Duodenal mucosa (tissue), 2 donors: ENCODE measurements around the gene SRXN1.
A peak's percentile ranks its signal among the peaks of the same experiment; 100 is the strongest.
"Not testable (repeated sequence)": the region's sequence is repeated elsewhere in the genome, so short reads cannot be mapped to it uniquely, and the experiment has no call there.

Experiments used
- H3K27ac ChIP-seq: one replicate; pipeline ENCODE4 v1.7.0; 2013; ENCODE audit warnings: low read depth, low read length
- H3K27me3 ChIP-seq, 2 donors: one replicate each; pipeline ENCODE4 v1.7.0; 2013; ENCODE audit warnings: low read length in 2 of 2, control low read depth in 1 of 2; ENCODE audit not compliant: insufficient read depth in 2 of 2, control insufficient read depth in 1 of 2
- H3K36me3 ChIP-seq, 2 donors: one replicate each; pipeline ENCODE4 v1.7.0; 2013; ENCODE audit warnings: low read length in 2 of 2, control low read depth in 1 of 2; ENCODE audit not compliant: insufficient read depth in 2 of 2, control insufficient read depth in 1 of 2
- H3K4me1 ChIP-seq, 2 donors: one replicate each; pipeline ENCODE4 v1.7.0; 2013; ENCODE audit warnings: low read length in 2 of 2, control low read depth in 1 of 2; ENCODE audit not compliant: insufficient read depth in 2 of 2, control insufficient read depth in 1 of 2
- H3K4me3 ChIP-seq, 2 donors: one replicate each; pipeline ENCODE4 v1.7.0; 2013; ENCODE audit warnings: low read length in 2 of 2, low read depth in 1 of 2
- H3K9ac ChIP-seq, 2 donors: one replicate each; pipeline ENCODE4 v1.7.0; 2013; ENCODE audit warnings: low read length in 2 of 2, low read depth in 1 of 2
- H3K9me3 ChIP-seq, 2 donors: one replicate each; pipeline ENCODE4 v1.7.0; 2013; ENCODE audit warnings: low read length in 2 of 2, control low read depth in 1 of 2; ENCODE audit not compliant: control insufficient read depth in 1 of 2

SRXN1 gene

DNA sequence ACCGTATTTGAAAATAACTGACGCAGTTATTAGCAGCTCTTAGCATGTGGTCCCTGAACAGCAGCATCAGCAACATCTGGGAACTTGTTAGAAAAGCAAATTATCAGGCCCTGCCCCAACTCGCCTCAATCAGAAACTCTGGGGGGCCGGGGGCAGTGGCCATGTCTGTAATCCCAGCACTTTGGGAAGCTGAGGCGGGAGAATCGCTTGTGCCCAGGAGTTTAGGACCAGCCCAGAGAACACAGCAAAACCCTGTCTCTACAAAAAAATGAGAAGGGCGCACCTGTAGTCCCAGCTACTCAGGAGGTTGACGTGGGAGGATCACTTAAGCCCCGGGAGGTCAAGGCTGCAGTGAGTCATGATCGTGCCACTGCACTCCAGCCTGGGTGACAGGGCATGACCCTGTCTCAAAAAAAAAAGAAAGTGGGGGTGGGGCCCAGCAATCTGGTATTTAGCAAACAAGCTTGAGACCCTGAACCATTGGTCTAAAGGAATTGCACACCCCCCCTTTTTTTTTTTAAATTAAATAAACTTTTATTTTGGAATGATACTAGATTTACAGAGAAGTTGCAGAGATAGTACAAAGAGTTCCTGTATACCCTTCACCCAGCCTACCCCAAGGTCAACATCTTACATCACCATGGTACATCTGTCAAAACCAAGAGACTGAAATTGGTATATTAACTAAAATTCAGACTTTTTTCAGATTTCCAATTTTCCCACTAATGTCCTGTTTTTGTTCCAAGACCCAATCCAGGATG lies 6.7 kb downstream of the SRXN1 start:
- peaks cover 14 to 40% of the 10 kb centered on the region in 2 donors for H3K36me3 ChIP-seq
- H3K9ac ChIP-seq, result no peak overlapping the region
- peaks cover 4 to 13% of the 10 kb centered on the region in 2 donors for H3K27me3 ChIP-seq
- H3K4me1 ChIP-seq, result peaks cover 0 to 4% of the 10 kb centered on the region in 2 donors
- H3K27ac ChIP-seq, result no peak overlapping the region
- H3K9me3 ChIP-seq, result no peaks in the 10 kb centered on the region
- no peak overlapping the region for H3K4me3 ChIP-seq

DNA sequence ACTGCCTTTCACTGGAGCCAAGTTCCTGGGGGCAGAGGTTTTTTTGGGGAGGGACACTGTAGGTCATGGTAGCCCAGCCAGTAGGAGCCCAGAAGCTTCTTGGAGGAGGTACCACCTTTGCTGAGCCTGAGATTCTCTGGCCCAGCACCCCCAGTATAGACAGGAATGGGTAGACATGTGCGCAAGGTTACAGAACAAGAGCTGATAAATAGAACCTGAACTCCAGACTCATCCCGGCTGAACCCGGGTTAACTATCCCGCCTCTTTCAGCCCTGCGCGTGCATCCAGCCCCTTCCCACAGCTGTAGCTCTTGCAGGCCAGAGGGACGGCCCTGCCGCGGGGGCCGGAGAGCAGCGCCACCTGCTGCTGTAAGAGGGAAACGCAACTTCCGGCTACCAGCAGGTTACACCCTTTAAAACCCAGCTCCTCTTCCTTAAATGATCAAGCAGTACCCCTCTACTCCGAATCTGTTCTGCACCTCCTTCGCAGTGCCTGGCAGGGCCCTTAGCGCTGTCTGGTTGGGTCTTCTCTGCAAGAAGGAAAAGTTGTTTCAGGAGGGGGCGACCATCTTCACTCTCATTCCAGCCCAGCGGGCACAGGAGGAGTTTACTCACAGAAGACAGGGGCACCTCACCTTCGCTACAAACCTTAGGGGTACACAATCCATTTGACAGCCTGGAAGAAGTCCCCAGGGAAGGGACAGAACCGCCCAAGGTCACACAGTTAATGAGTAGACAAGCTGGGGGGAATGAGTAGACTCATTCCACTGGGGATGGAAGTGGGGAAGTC lies 7.5 kb downstream of the SRXN1 start:
- H3K27ac ChIP-seq, result no peak overlapping the region
- no peaks in the 10 kb centered on the region for H3K9me3 ChIP-seq
- peaks cover 14 to 35% of the 10 kb centered on the region in 2 donors for H3K36me3 ChIP-seq
- H3K4me1 ChIP-seq, result peaks cover 0 to 4% of the 10 kb centered on the region in 2 donors
- H3K9ac ChIP-seq, result peak overlapping the region in 1 of 2 donors; percentile 47
- H3K4me3 ChIP-seq, result no peak overlapping the region
- peaks cover 4 to 13% of the 10 kb centered on the region in 2 donors for H3K27me3 ChIP-seq

GRCh38 chr20:644692-645317 lies 8.2 kb downstream of the SRXN1 start:
- Histone ChIP-seq H3K36me3 (peaks cover 14 to 28% of the 10 kb centered on the region in 2 donors), H3K27ac (no peak overlapping the region), H3K9ac (no peak overlapping the region)

DNA sequence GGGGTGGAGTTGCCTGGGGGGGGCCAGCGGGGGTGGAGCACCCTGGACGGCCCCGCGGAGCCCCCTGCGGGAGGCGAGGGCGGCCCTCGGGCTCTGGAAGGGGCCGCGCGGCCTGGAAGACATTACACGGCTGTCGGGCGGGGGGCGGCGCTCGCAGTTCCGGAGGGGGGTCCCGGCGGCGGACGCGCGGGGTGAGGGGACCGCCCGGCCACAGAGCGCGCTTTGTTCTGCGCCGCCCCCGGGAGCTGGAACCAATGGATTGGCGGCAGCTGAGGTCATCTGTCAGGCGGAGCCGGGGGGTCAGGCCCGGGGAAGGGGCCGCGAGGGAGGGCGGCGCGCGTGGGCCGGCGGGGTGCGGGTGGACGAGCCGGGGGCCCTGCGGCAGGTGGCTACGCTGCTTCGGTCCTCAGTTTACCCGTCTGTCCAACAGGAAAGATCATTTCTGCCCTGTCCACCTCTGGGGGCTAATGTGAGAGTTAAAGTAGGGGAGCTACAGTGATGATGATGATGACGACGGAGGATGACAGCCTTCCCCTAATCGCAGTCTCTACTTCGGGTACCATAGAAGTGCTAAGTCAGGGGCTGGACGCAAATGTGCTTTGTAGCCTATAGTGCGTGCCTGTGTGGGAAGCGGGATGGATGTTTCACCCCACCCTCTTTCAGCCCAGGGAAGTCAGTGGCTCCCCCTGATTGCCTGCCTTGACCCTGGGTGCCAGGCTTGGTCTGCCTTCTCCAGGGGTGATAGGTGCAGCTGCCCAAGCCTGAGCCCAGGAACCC lies 10.4 kb downstream of the SRXN1 start:
- Histone ChIP-seq H3K9me3 (no peaks in the 10 kb centered on the region), H3K27ac (no peak overlapping the region), H3K36me3 (peaks cover 6 to 9% of the 10 kb centered on the region in 2 donors), H3K4me1 (peaks cover 0 to 4% of the 10 kb centered on the region in 2 donors), H3K4me3 (peak overlapping the region in 1 of 2 donors; percentile 15), H3K9ac (no peak overlapping the region), H3K27me3 (peaks cover 4 to 13% of the 10 kb centered on the region in 2 donors)

More at GRCh38 chr20:644692-645317, 8.2 kb downstream of the SRXN1 start:
- H3K9me3 ChIP-seq, result no peaks in the 10 kb centered on the region
- H3K4me1 ChIP-seq, result peaks cover 0 to 4% of the 10 kb centered on the region in 2 donors
- peaks cover 4 to 13% of the 10 kb centered on the region in 2 donors for H3K27me3 ChIP-seq
- no peak overlapping the region for H3K4me3 ChIP-seq

DNA sequence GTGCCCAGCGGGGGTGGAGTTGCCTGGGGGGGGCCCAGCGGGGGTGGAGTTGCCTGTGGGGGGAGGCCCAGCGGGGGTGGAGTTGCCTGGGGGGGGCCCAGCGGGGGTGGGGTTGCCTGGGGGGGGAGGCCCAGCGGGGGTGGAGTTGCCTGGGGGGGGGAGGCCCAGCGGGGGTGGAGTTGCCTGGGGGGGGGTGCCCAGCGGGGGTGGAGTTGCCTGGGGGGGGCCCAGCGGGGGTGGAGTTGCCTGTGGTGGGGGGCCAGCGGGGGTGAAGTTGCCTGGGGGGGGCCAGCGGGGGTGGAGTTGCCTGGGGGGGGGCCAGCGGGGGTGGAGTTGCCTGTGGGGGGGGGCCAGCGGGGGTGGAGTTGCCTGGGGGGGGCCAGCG lies 11.0 kb downstream of the SRXN1 start:
- not testable (repeated sequence) for H3K36me3 ChIP-seq, H3K9me3 ChIP-seq, H3K4me3 ChIP-seq, H3K9ac ChIP-seq, H3K4me1 ChIP-seq, H3K27ac ChIP-seq
- peaks cover 4 to 13% of the 10 kb centered on the region in 2 donors for H3K27me3 ChIP-seq

DNA sequence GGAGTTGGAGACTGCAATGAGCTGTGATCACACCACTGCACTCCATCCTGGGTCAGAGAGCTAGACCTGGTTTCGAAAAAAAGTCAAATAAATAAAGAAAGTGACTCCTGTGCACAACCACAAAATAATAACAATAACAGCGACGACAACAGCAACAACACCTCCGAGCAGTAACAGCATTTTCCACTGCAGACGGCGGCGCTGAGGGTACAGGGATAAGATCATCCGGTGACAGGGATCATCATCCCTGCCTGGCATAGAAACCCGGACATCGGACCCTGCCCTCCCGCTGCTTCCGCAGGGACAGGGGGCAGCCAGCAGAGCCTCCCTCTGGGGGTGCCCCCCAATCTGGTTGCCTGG lies 11.5 kb downstream of the SRXN1 start:
- H3K36me3 ChIP-seq, result no peaks in the 10 kb centered on the region
- H3K4me3 ChIP-seq, result no peak overlapping the region
- no peak overlapping the region for H3K9ac ChIP-seq
- peaks cover 0 to 4% of the 10 kb centered on the region in 2 donors for H3K4me1 ChIP-seq
- peaks cover 4 to 13% of the 10 kb centered on the region in 2 donors for H3K27me3 ChIP-seq
- no peaks in the 10 kb centered on the region for H3K9me3 ChIP-seq
- no peak overlapping the region for H3K27ac ChIP-seq

- H3K9ac ChIP-seq, result no peak overlapping the region
- no peaks in the 10 kb centered on the region for H3K9me3 ChIP-seq
- peaks cover 0 to 4% of the 10 kb centered on the region in 2 donors for H3K4me1 ChIP-seq
- H3K4me3 ChIP-seq, result no peak overlapping the region
- H3K27ac ChIP-seq, result no peak overlapping the region
- no peaks in the 10 kb centered on the region for H3K36me3 ChIP-seq
- peaks cover 4 to 13% of the 10 kb centered on the region in 2 donors for H3K27me3 ChIP-seq
Measured at GRCh38 chr20:640674-641515, 12.1 kb downstream of the SRXN1 start.

DNA sequence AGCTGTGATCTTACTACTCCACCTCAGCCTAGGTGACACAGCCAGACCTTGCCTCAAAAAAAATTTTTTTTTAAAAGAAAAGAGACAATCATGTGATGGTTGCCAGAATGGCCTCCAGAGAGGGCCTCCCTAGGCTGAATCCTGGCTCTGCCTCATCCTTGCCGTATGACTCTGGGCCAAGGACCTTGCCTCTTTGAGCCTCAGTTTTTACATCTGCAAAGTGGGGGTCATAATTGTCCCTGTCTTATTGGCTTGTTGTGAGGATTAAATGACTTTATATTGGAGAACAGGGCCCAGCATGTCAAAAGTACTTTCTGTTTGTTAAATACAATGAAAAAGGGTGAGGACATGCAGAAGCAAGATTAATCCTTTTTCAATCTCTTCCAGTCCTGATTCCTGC lies 14.4 kb downstream of the SRXN1 start:
- Histone ChIP-seq H3K4me1 (no peaks in the 10 kb centered on the region), H3K27ac (no peak overlapping the region), H3K36me3 (no peaks in the 10 kb centered on the region), H3K4me3 (no peak overlapping the region), H3K27me3 (peaks cover 9 to 11% of the 10 kb centered on the region in 2 donors), H3K9me3 (no peaks in the 10 kb centered on the region), H3K9ac (no peak overlapping the region)

DNA sequence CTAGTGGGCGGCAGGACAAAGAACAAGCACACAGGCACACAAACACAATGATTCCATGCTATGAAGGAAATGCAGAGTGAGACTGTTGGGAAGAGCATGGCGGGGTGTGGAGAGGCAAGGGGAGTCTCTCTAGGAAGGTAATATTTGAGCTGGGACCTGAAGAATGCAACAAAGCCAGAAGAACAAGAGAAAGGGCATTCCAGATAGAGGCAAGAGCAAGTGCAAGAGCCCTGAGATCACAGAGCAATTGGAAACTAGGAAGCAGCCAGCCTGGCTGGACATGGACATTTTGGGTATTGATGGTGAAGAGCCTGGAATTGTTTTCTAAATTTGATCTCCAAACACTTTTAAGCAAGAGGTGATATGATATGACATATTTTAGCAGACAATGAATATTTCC lies 15.4 kb downstream of the SRXN1 start:
- no peaks in the 10 kb centered on the region for H3K36me3 ChIP-seq
- H3K27me3 ChIP-seq, result peaks cover 1 to 5% of the 10 kb centered on the region in 2 donors
- no peaks in the 10 kb centered on the region for H3K4me1 ChIP-seq
- no peaks in the 10 kb centered on the region for H3K9me3 ChIP-seq
- no peak overlapping the region for H3K27ac ChIP-seq
- no peak overlapping the region for H3K4me3 ChIP-seq
- H3K9ac ChIP-seq, result no peak overlapping the region
